MCF 10A (cell line): ENCODE results near the gene MAP3K10. TPM values are rescaled to one million over a fixed set of nuclear protein-coding genes. Genes with fewer than 3 reads are reported as not detected.

Experiments used
- BruUV-seq: library from RNA; stranded (reverse); fragments of 400-500 nt; replicated peaks from 2 replicates; lab custom pipeline; 2021; lab: Mats Ljungman, UMichigan
- CTCF ChIA-PET: fragments of 300-600 bp; sonication (Branson Sonifier 250); formaldehyde crosslinking; extraction: SDS; loops from one replicate; lab custom pipeline; 2021; ENCODE audit warnings: antibody characterized with exemption, inconsistent platforms; lab: Yijun Ruan, JAX
- POLR2A ChIA-PET: fragments of 300-600, 350-650 bp; sonication (Branson Sonifier 250); formaldehyde crosslinking; extraction: SDS; loops from one replicate; lab custom pipeline; 2020; ENCODE audit warnings: antibody characterized with exemption, inconsistent platforms; lab: Yijun Ruan, JAX
- DNase-seq: peaks from one replicate; pipeline ENCODE4 v3.0.0-alpha.2; 2018; ENCODE audit not compliant: unreplicated experiment
- H3K27ac Mint-ChIP-seq: one replicate; pipeline ENCODE4 v1.8.0; 2022; ENCODE audit warnings: mild to moderate bottlenecking, low read depth, mixed read lengths; ENCODE audit not compliant: unreplicated experiment
- H3K27me3 Mint-ChIP-seq: one replicate; pipeline ENCODE4 v1.8.0; 2022; ENCODE audit warnings: mixed read lengths; ENCODE audit not compliant: insufficient read depth, unreplicated experiment
- H3K36me3 Mint-ChIP-seq: one replicate; pipeline ENCODE4 v1.8.0; 2022; ENCODE audit warnings: mild to moderate bottlenecking, moderate library complexity, mixed read lengths; ENCODE audit not compliant: insufficient read depth, unreplicated experiment
- H3K4me1 Mint-ChIP-seq: one replicate; pipeline ENCODE4 v1.8.0; 2022; ENCODE audit warnings: mixed read lengths; ENCODE audit not compliant: insufficient read depth, unreplicated experiment
- H3K4me3 Mint-ChIP-seq: one replicate; pipeline ENCODE4 v1.8.0; 2022; ENCODE audit warnings: mild to moderate bottlenecking, moderate library complexity, mixed read lengths; ENCODE audit not compliant: unreplicated experiment
- H3K9me3 Mint-ChIP-seq: one replicate; pipeline ENCODE4 v1.8.0; 2022; ENCODE audit warnings: mixed read lengths; ENCODE audit not compliant: unreplicated experiment
- CTCF ChIP-seq: fragments of 200-600 bp; IDR thresholded peaks from one replicate; pipeline ENCODE4 v1.8.0; 2022; ENCODE audit warnings: antibody characterized with exemption, mild to moderate bottlenecking; ENCODE audit not compliant: unreplicated experiment
- intact Hi-C: fragments of 100-400 bp; cut with micrococcal nuclease; formaldehyde crosslinking; loops from 2 replicates; pipeline ENCODE4 v1.14.1; 2022
- total RNA-seq: library from RNA; stranded (reverse); gene quantifications from 2 replicates; pipeline ENCODE4 v1.2.3, GENCODE V29; 2022

Gene MAP3K10
- total RNA-seq, 1 experiment from 2014 or later, result 17.1 TPM

GRCh38 chr19:40184273-40184672 is 7.0 kb upstream of the MAP3K10 start:
- H3K36me3 Mint-ChIP-seq, result no peaks in the 10 kb centered on the region
- POLR2A ChIA-PET, result interaction anchor here (0.6 to 0.7 kb wide), 2 partner anchors 90 to 148 kb away, joined by 3 read pairs; no protein-coding TSS in a partner anchor

GRCh38 chr19:40191836-40192646 is 815 bp downstream of the MAP3K10 start:
- intact Hi-C loops, result no loop called here
- CTCF ChIA-PET, result interaction anchor here (0.5 to 0.7 kb wide), 4 partner anchors 47 to 850 kb away, joined by 3 to 4 read pairs (median 4); partner anchors contain the start of gene SAMD4B
- no TSS peak for BruUV-seq
- H3K36me3 Mint-ChIP-seq, result no peaks in the 10 kb centered on the region
- no peaks in the 10 kb centered on the region for H3K27me3 Mint-ChIP-seq
- no peak overlapping the region for H3K27ac Mint-ChIP-seq
- H3K9me3 Mint-ChIP-seq, result no peaks in the 10 kb centered on the region
- DNase-seq, result peak; percentile 23
- H3K4me1 Mint-ChIP-seq, result peaks cover 7% of the 10 kb centered on the region
- H3K4me3 Mint-ChIP-seq, result peak overlapping the region; percentile 58
- no peak for TF ChIP-seq CTCF
- POLR2A ChIA-PET, result interaction anchor here (0.6 to 1.5 kb wide), 5 partner anchors 14 to 195 kb away, joined by 3 to 5 read pairs (median 3); partner anchors contain the start of gene ZNF546

More at GRCh38 chr19:40184273-40184672, 7.0 kb upstream of the MAP3K10 start:
- H3K27me3 Mint-ChIP-seq, result no peaks in the 10 kb centered on the region
- H3K9me3 Mint-ChIP-seq, result no peaks in the 10 kb centered on the region
- no peak overlapping the region for H3K4me3 Mint-ChIP-seq
- BruUV-seq, result no TSS peak
- no peak for TF ChIP-seq CTCF
- CTCF ChIA-PET, result no interaction called here
- no peak overlapping the region for H3K27ac Mint-ChIP-seq
- no peak for DNase-seq
- intact Hi-C loops, result no loop called here
- H3K4me1 Mint-ChIP-seq, result no peaks in the 10 kb centered on the region

GRCh38 chr19:40192758-40193586 is 1.7 kb downstream of the MAP3K10 start:
- Mint-ChIP-seq H3K4me1 (peaks cover 7% of the 10 kb centered on the region), H3K36me3 (no peaks in the 10 kb centered on the region), H3K4me3 (peak overlapping the region; percentile 58), H3K27ac (no peak overlapping the region), H3K9me3 (no peaks in the 10 kb centered on the region), H3K27me3 (no peaks in the 10 kb centered on the region)
- CTCF ChIA-PET, result interaction anchor here (0.6 to 1.4 kb wide), 4 partner anchors 22 to 84 kb away, joined by 3 to 5 read pairs (median 4); no protein-coding TSS in a partner anchor
- no peak for DNase-seq
- intact Hi-C loops, result no loop called here
- BruUV-seq, result TSS peak; percentile 20
- POLR2A ChIA-PET, result interaction anchor here (0.6 kb wide), 1 partner anchor 526 kb away, joined by 3 read pairs; no protein-coding TSS in a partner anchor
- no peak for TF ChIP-seq CTCF

GRCh38 chr19:40193587-40193849 is 2.3 kb downstream of the MAP3K10 start:
- H3K27me3 Mint-ChIP-seq, result no peaks in the 10 kb centered on the region
- H3K4me1 Mint-ChIP-seq, result peaks cover 7% of the 10 kb centered on the region

More at GRCh38 chr19:40193587-40193849, 2.3 kb downstream of the MAP3K10 start:
- Mint-ChIP-seq H3K4me3 (peak overlapping the region; percentile 1), H3K27ac (no peak overlapping the region), H3K9me3 (no peaks in the 10 kb centered on the region), H3K36me3 (no peaks in the 10 kb centered on the region)
- ChIA-PET POLR2A (no interaction called here), CTCF (interaction anchor here (0.6 to 1.4 kb wide), 4 partner anchors 23 to 84 kb away, joined by 3 to 5 read pairs (median 4); no protein-coding TSS in a partner anchor)
- no peak for TF ChIP-seq CTCF
- DNase-seq, result no peak
- intact Hi-C loops, result no loop called here
- BruUV-seq, result no TSS peak
